ENCODE results near the gene TRAP1.

DNA sequence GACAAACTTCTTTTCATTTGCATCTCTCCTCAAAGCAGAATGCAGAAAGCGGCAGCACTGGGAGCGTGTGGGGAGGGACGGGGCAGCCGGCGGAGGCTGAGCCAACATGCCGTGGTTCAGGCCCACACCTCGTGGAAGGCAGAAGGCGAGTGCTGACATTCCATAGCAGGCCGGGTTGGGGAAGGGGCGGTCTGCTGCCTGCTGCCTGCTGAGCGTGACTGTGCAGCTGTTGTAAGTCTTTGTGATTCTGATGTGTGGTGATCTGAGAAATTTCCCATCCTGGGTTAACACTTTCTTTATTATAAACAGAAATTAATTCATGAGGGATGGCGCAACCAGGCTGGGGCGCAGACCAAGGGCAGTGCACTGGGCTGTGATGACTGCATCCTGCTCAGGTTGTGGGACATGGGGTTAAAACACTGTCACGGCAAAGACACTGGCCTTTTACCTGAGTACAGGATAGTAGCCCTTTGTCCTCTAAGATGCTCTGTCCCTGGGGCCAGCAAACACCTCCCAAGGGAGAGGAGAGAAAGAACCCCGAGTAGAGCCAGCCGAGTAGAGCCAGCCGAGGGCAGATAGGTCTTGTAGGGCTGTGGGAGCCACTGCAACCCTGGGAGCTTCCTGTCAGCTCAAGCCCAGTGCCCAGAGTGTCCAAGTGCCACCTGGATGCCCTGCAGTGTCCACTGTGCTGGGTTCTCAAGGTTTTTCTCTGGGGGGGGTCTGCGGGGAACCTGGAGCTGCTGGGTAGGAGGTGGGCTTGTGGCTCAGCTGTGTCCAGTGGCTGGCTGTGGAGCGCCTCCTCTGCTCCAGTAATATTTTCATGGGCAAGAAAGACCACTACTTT is 71.6 kb downstream of the TRAP1 start:
- TF ChIP-seq POLR2A (IDR thresholded peaks at IDR 0.05), result no peak
- no peak for TF ChIP-seq POLR2AphosphoS5 (IDR thresholded peaks at IDR 0.05)
- TF ChIP-seq, protein P1, sequence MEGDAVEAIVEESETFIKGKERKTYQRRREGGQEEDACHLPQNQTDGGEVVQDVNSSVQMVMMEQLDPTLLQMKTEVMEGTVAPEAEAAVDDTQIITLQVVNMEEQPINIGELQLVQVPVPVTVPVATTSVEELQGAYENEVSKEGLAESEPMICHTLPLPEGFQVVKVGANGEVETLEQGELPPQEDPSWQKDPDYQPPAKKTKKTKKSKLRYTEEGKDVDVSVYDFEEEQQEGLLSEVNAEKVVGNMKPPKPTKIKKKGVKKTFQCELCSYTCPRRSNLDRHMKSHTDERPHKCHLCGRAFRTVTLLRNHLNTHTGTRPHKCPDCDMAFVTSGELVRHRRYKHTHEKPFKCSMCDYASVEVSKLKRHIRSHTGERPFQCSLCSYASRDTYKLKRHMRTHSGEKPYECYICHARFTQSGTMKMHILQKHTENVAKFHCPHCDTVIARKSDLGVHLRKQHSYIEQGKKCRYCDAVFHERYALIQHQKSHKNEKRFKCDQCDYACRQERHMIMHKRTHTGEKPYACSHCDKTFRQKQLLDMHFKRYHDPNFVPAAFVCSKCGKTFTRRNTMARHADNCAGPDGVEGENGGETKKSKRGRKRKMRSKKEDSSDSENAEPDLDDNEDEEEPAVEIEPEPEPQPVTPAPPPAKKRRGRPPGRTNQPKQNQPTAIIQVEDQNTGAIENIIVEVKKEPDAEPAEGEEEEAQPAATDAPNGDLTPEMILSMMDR (IDR thresholded peaks at IDR 0.05), result no peak
- TF ChIP-seq EP300 (IDR thresholded peaks at IDR 0.05), result no peak

All from gastroesophageal sphincter (tissue), 3 donors.